ENCODE data around the gene TBC1D4.

DNA sequence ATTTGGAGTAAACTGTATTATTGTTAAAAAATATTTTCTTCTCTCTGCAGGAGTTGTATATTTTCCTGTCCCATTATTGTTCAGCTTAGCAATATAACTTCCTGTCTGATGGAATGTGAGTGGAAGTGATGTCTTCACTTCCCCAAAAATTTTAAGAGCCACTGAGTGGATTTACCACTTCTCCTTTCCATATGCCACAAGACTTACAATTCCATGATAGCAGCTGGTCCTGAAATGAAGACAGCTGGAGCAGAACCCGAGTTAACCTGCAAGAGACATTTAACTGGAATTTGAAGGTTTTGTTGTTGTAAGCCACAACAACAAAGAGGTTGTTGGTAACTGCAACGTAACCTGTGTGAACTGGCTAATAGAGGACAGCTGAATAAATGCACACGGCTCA lies 23.4 kb upstream of the TBC1D4 start:
- TF ChIP-seq, protein P1, sequence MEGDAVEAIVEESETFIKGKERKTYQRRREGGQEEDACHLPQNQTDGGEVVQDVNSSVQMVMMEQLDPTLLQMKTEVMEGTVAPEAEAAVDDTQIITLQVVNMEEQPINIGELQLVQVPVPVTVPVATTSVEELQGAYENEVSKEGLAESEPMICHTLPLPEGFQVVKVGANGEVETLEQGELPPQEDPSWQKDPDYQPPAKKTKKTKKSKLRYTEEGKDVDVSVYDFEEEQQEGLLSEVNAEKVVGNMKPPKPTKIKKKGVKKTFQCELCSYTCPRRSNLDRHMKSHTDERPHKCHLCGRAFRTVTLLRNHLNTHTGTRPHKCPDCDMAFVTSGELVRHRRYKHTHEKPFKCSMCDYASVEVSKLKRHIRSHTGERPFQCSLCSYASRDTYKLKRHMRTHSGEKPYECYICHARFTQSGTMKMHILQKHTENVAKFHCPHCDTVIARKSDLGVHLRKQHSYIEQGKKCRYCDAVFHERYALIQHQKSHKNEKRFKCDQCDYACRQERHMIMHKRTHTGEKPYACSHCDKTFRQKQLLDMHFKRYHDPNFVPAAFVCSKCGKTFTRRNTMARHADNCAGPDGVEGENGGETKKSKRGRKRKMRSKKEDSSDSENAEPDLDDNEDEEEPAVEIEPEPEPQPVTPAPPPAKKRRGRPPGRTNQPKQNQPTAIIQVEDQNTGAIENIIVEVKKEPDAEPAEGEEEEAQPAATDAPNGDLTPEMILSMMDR (IDR thresholded peaks at IDR 0.05): no peak
- no peak for TF ChIP-seq POLR2A (IDR thresholded peaks at IDR 0.05)

Measured in uterus (tissue), 2 donors.